Measurements from ENCODE around the gene RABEPK.
"Not testable (repeated sequence)": the region's sequence is repeated elsewhere in the genome, so short reads cannot be mapped to it uniquely, and the experiment has no call there.

RABEPK gene

GRCh38 chr9:125202846-125203618, 2.7 kb downstream of the RABEPK start:
- no peak overlapping the region for H3K4me2 ChIP-seq (ENCODE audit: low read length)
- H3K4me3 ChIP-seq (ENCODE audit: low read length): no peak overlapping the region
- peaks cover 8% of the 10 kb centered on the region for H3K4me1 ChIP-seq (ENCODE audit: control insufficient read depth, insufficient read depth, low read length)
- no peaks in the 10 kb centered on the region for H3K27me3 ChIP-seq (ENCODE audit: control insufficient read depth, insufficient read depth, low read length)
- H3K9me3 ChIP-seq (replicated peaks; ENCODE audit: low read length): no peaks in the 10 kb centered on the region
- no peak overlapping the region for H3K9ac ChIP-seq (ENCODE audit: low read depth, low read length)
- H3K36me3 ChIP-seq (ENCODE audit: insufficient read depth, low read length): peaks cover 21% of the 10 kb centered on the region

- Histone ChIP-seq H3K4me1 (ENCODE audit: control insufficient read depth, insufficient read depth, low read length) (peaks cover 8% of the 10 kb centered on the region), H3K27me3 (ENCODE audit: control insufficient read depth, insufficient read depth, low read length) (no peaks in the 10 kb centered on the region), H3K4me2 (ENCODE audit: low read length) (no peak overlapping the region), H3K36me3 (ENCODE audit: insufficient read depth, low read length) (peaks cover 22% of the 10 kb centered on the region), H3K4me3 (ENCODE audit: low read length) (no peak overlapping the region), H3K9ac (ENCODE audit: low read depth, low read length) (no peak overlapping the region), H3K9me3 (replicated peaks; ENCODE audit: low read length) (no peaks in the 10 kb centered on the region)
Observed at GRCh38 chr9:125204477-125204876, 4.1 kb downstream of the RABEPK start.

GRCh38 chr9:125214186-125214585, 13.8 kb downstream of the RABEPK start:
- Histone ChIP-seq H3K9me3 (replicated peaks; ENCODE audit: low read length) (no peaks in the 10 kb centered on the region), H3K9ac (ENCODE audit: low read depth, low read length) (no peak overlapping the region), H3K4me1 (ENCODE audit: control insufficient read depth, insufficient read depth, low read length) (no peaks in the 10 kb centered on the region), H3K27me3 (ENCODE audit: control insufficient read depth, insufficient read depth, low read length) (no peaks in the 10 kb centered on the region), H3K36me3 (ENCODE audit: insufficient read depth, low read length) (peaks cover 26% of the 10 kb centered on the region), H3K4me2 (ENCODE audit: low read length) (no peak overlapping the region), H3K4me3 (ENCODE audit: low read length) (no peak overlapping the region)

GRCh38 chr9:125218621-125219020, 18.3 kb downstream of the RABEPK start:
- H3K36me3 ChIP-seq (ENCODE audit: insufficient read depth, low read length): peaks cover 19% of the 10 kb centered on the region
- no peak overlapping the region for H3K9ac ChIP-seq (ENCODE audit: low read depth, low read length)
- H3K4me1 ChIP-seq (ENCODE audit: control insufficient read depth, insufficient read depth, low read length): no peaks in the 10 kb centered on the region
- H3K4me3 ChIP-seq (ENCODE audit: low read length): no peak overlapping the region
- H3K9me3 ChIP-seq (replicated peaks; ENCODE audit: low read length): no peaks in the 10 kb centered on the region
- H3K27me3 ChIP-seq (ENCODE audit: control insufficient read depth, insufficient read depth, low read length): no peaks in the 10 kb centered on the region
- H3K4me2 ChIP-seq (ENCODE audit: low read length): no peak overlapping the region

- not testable (repeated sequence) for H3K27me3 ChIP-seq (ENCODE audit: control insufficient read depth, insufficient read depth, low read length); H3K9ac ChIP-seq (ENCODE audit: low read depth, low read length)
- H3K36me3 ChIP-seq (ENCODE audit: insufficient read depth, low read length): peaks cover 21% of the 10 kb centered on the region
Observed at GRCh38 chr9:125224858-125225257, 24.5 kb downstream of the RABEPK start.

GRCh38 chr9:125227761-125228160, 27.4 kb downstream of the RABEPK start:
- Histone ChIP-seq H3K9ac (ENCODE audit: low read depth, low read length) (no peak overlapping the region), H3K36me3 (ENCODE audit: insufficient read depth, low read length) (peaks cover 15% of the 10 kb centered on the region), H3K4me3 (ENCODE audit: low read length) (no peak overlapping the region), H3K9me3 (replicated peaks; ENCODE audit: low read length) (no peaks in the 10 kb centered on the region), H3K27me3 (ENCODE audit: control insufficient read depth, insufficient read depth, low read length) (no peaks in the 10 kb centered on the region), H3K4me2 (ENCODE audit: low read length) (no peak overlapping the region), H3K4me1 (ENCODE audit: control insufficient read depth, insufficient read depth, low read length) (no peaks in the 10 kb centered on the region)

More at GRCh38 chr9:125224858-125225257, 24.5 kb downstream of the RABEPK start:
- not testable (repeated sequence) for H3K4me3 ChIP-seq (ENCODE audit: low read length); H3K9me3 ChIP-seq (replicated peaks; ENCODE audit: low read length); H3K4me2 ChIP-seq (ENCODE audit: low read length); H3K4me1 ChIP-seq (ENCODE audit: control insufficient read depth, insufficient read depth, low read length)

GRCh38 chr9:125233678-125234077, 33.3 kb downstream of the RABEPK start:
- no peaks in the 10 kb centered on the region for H3K27me3 ChIP-seq (ENCODE audit: control insufficient read depth, insufficient read depth, low read length)
- H3K9ac ChIP-seq (ENCODE audit: low read depth, low read length): peak overlapping the region; percentile 26
- H3K4me3 ChIP-seq (ENCODE audit: low read length): no peak overlapping the region
- peaks cover 52% of the 10 kb centered on the region for H3K36me3 ChIP-seq (ENCODE audit: insufficient read depth, low read length)
- peak overlapping the region; percentile 10 for H3K4me2 ChIP-seq (ENCODE audit: low read length)
- H3K4me1 ChIP-seq (ENCODE audit: control insufficient read depth, insufficient read depth, low read length): peaks cover 46% of the 10 kb centered on the region
- no peaks in the 10 kb centered on the region for H3K9me3 ChIP-seq (replicated peaks; ENCODE audit: low read length)

- not testable (repeated sequence) for H3K27me3 ChIP-seq (ENCODE audit: control insufficient read depth, insufficient read depth, low read length); H3K4me3 ChIP-seq (ENCODE audit: low read length); H3K9me3 ChIP-seq (replicated peaks; ENCODE audit: low read length)
- H3K36me3 ChIP-seq (ENCODE audit: insufficient read depth, low read length): peaks cover 56% of the 10 kb centered on the region
- H3K4me2 ChIP-seq (ENCODE audit: low read length): peak overlapping the region; percentile 10
- peaks cover 51% of the 10 kb centered on the region for H3K4me1 ChIP-seq (ENCODE audit: control insufficient read depth, insufficient read depth, low read length)
- H3K9ac ChIP-seq (ENCODE audit: low read depth, low read length): peak overlapping the region; percentile 26
Observed at GRCh38 chr9:125234099-125234498, 33.8 kb downstream of the RABEPK start.

- Histone ChIP-seq H3K36me3 (ENCODE audit: insufficient read depth, low read length) (peaks cover 68% of the 10 kb centered on the region), H3K4me3 (ENCODE audit: low read length) (peak overlapping the region; percentile 14)
Observed at GRCh38 chr9:125235804-125236519, 35.6 kb downstream of the RABEPK start.

GRCh38 chr9:125236520-125237159, 36.3 kb downstream of the RABEPK start:
- Histone ChIP-seq H3K36me3 (ENCODE audit: insufficient read depth, low read length) (peaks cover 68% of the 10 kb centered on the region), H3K4me2 (ENCODE audit: low read length) (peak overlapping the region; percentile 81), H3K4me1 (ENCODE audit: control insufficient read depth, insufficient read depth, low read length) (peaks cover 54% of the 10 kb centered on the region), H3K4me3 (ENCODE audit: low read length) (peak overlapping the region; percentile 14), H3K9ac (ENCODE audit: low read depth, low read length) (peak overlapping the region; percentile 53)
- not testable (repeated sequence) for H3K9me3 ChIP-seq (replicated peaks; ENCODE audit: low read length); H3K27me3 ChIP-seq (ENCODE audit: control insufficient read depth, insufficient read depth, low read length)

More at GRCh38 chr9:125235804-125236519, 35.6 kb downstream of the RABEPK start:
- Histone ChIP-seq H3K4me1 (ENCODE audit: control insufficient read depth, insufficient read depth, low read length) (peaks cover 54% of the 10 kb centered on the region), H3K9ac (ENCODE audit: low read depth, low read length) (peak overlapping the region; percentile 53), H3K27me3 (ENCODE audit: control insufficient read depth, insufficient read depth, low read length) (no peaks in the 10 kb centered on the region), H3K4me2 (ENCODE audit: low read length) (peak overlapping the region; percentile 81), H3K9me3 (replicated peaks; ENCODE audit: low read length) (no peaks in the 10 kb centered on the region)

- Histone ChIP-seq H3K9ac (ENCODE audit: low read depth, low read length) (peak overlapping the region; percentile 3), H3K4me1 (ENCODE audit: control insufficient read depth, insufficient read depth, low read length) (peaks cover 62% of the 10 kb centered on the region), H3K36me3 (ENCODE audit: insufficient read depth, low read length) (peaks cover 62% of the 10 kb centered on the region), H3K4me2 (ENCODE audit: low read length) (peak overlapping the region; percentile 81), H3K27me3 (ENCODE audit: control insufficient read depth, insufficient read depth, low read length) (no peaks in the 10 kb centered on the region), H3K4me3 (ENCODE audit: low read length) (peak overlapping the region; percentile 94), H3K9me3 (replicated peaks; ENCODE audit: low read length) (no peaks in the 10 kb centered on the region)
Observed at GRCh38 chr9:125238127-125238914, 38.0 kb downstream of the RABEPK start.

All from skeletal muscle satellite cell (primary cell).